ENCODE measurements around the gene DISP2.

The DISP2 gene

DNA sequence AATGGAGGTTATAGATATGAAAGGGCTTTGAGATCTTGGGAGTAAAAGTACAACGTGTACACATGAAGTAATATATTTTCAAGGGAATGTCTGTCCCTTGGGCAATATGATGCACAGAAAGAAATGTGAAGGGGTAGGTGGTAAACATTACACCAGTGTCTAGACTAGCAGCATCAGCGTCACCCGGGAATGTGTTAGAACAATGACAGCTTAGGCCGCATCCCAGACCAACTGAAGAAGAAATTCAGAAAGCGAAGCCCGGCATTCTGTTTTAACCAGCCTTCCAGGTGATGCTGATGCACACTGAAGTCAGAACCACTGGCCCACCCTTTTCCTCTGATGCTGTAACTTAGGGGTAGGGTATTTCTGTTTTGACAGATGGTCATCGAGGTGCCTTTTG is 28.2 kb upstream of the DISP2 start:
- no peak for DNase-seq

DNA sequence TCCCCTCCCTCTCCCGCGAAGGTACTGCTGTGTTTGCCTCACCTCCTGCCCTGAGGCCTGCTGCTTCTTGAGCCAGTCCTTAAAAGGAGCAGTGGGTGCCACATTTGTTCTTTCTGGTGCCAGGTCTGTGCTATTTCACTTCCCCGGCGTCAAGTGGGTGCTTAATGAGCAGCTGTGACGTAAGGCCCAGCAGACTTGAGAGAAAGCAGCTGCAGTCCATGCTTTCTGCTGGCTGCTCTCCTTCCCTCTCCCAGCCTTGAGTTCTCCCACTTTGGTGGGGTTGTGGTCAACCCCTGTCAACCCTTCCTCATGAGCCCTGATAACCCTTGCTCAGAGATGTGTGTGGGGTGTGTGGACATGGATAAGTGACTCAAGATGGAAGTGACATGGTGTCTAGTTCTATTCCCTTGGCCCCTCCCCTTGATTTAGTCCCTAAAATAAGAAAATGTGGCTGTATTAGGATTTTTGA is 27.6 kb upstream of the DISP2 start:
- DNase-seq: no peak

- DNase-seq: no peak
Observed at GRCh38 chr15:40331026-40331425, 27.0 kb upstream of the DISP2 start.

DNA sequence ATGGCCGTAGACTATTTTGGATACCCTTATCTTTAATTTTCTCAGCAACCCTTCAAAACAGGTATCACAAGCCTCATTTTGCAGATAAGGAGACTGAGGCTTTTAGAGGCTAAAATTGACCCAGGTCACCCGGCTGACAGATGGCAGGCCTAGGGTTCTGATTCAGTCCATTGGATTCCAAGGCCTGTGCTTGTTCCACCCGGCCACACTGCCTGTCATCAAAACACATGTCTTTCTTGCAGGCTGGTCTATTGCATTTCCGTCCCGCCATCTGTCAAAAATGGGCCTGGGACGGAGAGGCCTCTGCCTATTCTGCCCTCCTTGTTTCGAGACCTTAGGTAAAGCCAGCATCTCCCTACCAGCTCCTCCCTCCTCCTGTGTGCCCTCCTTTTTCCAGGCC is 26.4 kb upstream of the DISP2 start:
- no peak for DNase-seq

DNA sequence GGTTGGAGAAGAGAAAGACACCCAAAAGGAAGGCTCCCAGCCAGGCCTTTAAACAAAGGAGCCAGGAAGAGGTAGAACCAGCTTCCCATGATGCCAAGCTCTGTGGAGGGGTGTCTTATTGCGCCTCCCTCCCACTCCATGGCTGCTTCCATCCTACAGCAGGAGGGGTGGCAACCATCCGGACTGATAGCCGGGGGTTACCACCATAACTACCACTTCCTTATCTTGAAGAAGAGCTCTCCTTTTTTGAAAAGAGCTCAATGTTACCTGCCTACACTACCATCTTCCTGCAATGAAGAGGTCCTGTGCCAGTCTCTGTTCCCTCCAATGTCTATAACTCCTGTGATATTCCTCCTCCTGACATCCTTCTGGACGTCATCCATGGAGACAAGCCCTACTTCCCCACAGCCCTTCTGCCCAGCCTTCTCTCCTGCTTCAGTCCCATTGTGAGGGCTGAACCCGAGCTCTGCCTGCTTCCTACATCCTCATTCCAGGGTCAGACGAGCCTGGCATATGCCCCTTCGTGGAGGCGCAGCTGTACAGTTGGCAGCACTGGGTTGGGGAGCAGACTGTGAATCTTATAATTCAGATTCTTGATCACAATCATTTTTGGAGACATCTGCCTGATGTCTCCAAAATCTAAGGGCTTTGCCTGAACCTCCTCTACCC is 25.8 kb upstream of the DISP2 start:
- DNase-seq: no peak

- no peak for DNase-seq
Observed at GRCh38 chr15:40333922-40334492, 24.0 kb upstream of the DISP2 start.

GRCh38 chr15:40334541-40334940 is 23.5 kb upstream of the DISP2 start:
- DNase-seq: no peak

- no peak for DNase-seq
Observed at GRCh38 chr15:40334941-40335795, 22.9 kb upstream of the DISP2 start.

GRCh38 chr15:40335938-40336743 is 21.9 kb upstream of the DISP2 start:
- no peak for DNase-seq

DNA sequence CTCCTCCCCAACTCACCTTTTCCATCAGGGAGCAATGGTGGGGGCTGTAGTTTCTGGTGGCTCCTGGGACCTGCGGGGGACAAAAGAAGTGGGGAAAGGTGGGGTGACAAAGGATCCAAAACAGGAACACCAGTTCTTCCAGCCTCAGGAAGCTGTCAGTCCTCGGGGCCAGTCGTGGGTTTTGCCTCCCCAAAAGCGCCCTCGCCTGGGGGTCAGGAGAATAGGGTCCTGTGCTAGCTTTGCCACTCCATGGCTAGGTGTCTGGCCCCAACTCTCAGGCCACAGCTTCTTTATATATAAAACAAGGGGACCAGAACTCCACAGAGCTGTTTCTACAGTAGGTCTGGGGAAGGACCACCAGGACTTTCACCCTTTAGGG is 21.3 kb upstream of the DISP2 start:
- DNase-seq: no peak

DNA sequence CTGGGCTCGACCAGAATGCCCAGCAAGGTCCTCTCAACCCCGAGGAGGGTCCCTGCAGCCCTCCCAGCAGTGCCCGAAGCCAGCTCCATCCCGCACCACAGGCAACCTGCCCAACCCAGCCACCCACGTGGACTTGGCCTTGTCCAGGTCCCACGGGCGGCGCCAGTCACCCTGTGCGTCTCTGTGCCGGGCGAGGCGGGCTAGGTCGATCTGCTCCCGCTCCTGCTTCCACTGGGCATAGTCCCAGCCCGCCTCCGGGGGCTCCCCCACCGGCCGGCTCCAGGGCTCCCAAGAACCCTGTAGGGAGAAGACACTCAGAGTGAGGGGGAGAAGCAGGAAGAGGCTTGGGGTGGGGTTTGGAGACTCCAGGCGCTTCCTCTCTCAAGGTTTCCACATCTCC is 20.4 kb upstream of the DISP2 start:
- DNase-seq: no peak

- DNase-seq: no peak
Observed at GRCh38 chr15:40338041-40338657, 19.9 kb upstream of the DISP2 start.

- no peak for DNase-seq
Observed at GRCh38 chr15:40338921-40339620, 18.9 kb upstream of the DISP2 start.

GRCh38 chr15:40339621-40339945 is 18.4 kb upstream of the DISP2 start:
- DNase-seq: no peak

- no peak for DNase-seq
Observed at GRCh38 chr15:40340038-40340739, 17.8 kb upstream of the DISP2 start.

DNA sequence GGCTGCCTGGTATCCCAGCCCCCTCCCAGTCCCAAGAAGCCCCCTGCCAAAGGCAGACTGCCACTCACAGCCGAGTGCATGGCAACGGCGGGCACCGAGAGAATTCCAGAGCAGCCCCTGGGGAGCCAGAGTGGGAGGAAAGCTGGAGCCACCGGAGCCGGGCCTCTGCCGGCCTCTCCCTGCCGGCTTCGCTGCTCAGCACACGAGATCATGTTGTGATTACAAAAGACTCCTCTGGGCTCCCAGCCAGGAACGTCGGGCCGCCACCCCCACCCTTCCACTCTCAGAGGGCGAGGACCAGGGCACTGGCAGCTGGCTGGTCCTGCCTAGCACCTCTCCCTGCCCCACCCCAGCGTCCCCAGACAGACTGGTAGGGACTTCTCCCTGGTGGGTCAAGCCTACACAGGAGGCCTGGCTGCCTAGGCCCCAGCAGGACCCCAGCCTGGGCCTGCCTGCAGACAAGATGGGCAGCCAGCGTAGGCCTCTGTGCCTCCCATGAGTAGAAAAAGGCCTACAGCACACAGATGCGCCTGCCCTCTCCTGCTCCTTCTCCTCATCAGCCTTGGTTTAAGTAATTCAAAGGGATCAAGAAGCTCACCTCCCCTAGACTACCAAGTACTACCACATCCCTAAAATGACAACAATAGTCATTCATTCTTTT is 17.1 kb upstream of the DISP2 start, which contains the start of gene CCDC9B:
Gene CCDC9B (minus strand): TSS at position 200 of the 661 bp plus-strand sequence. CDS start 120 bp downstream, at position 80.
- DNase-seq: no peak

- DNase-seq: no peak
Observed at GRCh38 chr15:40342416-40343320, 15.4 kb upstream of the DISP2 start.

- DNase-seq: no peak
Observed at GRCh38 chr15:40343512-40343911, 14.5 kb upstream of the DISP2 start.

- DNase-seq: no peak
Observed at GRCh38 chr15:40344217-40344616, 13.8 kb upstream of the DISP2 start.

DNA sequence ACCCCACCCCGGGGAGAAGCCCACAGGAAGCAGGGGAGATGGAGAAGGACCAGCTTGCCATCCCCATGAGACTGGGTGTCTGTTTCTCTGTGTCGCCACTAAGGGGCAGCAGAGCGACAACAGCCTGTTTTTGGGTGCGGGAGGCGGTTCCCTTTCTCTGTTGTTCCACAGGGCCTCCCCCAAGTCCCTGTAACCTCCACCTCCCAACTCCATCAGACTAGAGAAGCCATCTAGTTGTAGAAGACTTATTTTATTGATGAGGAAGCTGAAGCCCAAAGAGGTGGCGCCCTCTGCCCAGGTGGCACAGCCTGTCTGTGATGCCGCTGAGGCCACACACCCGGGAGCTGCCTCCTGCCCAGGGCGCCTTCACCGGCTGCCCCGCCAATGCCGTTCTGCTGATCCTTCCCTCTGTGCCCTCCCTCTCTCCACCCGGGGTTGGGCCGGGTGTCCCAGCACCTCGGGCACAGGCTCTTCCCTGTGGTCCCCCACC is 13.3 kb upstream of the DISP2 start:
- no peak for DNase-seq

Data from NCI-H187 treated with DMSO at 0.1 percent for 48 hours (cell line).